ENCODE results near the gene HS6ST1.

HS6ST1 gene

GRCh38 chr2:128235581-128235980, 83.1 kb downstream of the HS6ST1 start:
- DNase-seq (ENCODE audit: low spot score) = no peak

DNA sequence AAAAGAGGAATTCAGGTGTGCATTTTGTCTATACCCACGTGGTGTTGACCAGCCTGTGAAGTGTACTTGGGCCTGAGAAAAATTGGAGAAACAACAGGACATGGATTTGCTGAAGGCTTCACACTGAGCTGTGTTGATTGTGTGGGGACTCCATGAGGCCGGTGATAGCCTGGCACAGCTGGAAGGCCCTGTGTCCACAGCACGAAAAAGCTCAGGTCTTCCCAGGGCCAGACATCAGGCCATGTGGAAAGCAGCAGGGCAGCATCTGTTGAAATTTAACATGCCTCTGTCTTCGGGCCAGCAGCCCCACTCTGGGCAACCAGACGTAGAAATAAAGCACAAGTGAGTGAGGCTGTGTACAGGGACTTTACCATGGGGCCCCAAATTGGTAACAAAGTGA, 84.1 kb downstream of the HS6ST1 start:
- DNase-seq (ENCODE audit: low spot score) = no peak

- DNase-seq (ENCODE audit: low spot score) = no peak
Measured at GRCh38 chr2:128233790-128234395, 84.8 kb downstream of the HS6ST1 start.

DNA sequence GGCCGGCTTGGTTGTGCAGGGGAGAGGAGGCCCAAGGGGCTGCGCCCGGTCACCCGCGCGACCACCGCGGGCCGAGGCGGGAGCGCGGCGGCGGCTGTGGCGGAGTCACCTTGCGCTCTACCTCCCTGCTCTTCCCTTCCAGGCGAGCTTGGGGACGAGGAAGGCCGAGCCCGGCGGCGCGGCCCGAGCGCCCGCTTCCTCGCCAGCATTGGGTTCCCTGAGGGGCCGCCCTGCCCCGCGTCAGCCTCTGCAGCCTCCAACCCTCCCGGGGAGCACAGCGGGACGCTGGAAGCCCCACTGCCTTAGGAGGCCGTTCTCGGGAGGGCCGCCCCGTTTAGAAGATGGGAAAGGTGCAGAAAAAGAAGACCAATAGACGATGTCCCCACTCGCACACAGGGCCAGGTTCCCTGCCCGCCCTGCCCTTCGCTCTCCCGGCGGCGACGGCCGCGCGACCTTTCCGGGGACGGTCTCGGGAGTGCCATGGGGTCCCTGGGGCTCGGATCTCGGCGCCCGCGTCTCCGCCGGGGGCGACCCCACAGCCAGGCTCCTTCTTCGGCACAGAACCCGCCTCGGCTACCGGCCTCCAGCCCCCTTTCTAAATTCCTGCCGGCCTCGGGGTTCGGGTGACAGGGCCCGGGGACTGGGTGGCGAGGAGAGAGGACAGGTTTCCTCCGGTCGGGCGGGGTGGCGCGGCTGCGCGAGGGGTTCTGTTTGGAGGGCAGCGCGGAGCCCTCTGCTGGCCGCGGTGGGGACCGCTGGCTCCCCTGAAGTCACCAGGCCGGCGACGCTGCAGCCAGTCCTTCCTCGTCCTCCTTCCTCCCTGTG, 85.5 kb downstream of the HS6ST1 start:
- DNase-seq (ENCODE audit: low spot score) = peak; percentile 79

- peak; percentile 56 for DNase-seq (ENCODE audit: low spot score)
Measured at GRCh38 chr2:128228894-128229293, 89.8 kb downstream of the HS6ST1 start.

- no peak for DNase-seq (ENCODE audit: low spot score)
Measured at GRCh38 chr2:128227862-128228261, 90.8 kb downstream of the HS6ST1 start.

DNA sequence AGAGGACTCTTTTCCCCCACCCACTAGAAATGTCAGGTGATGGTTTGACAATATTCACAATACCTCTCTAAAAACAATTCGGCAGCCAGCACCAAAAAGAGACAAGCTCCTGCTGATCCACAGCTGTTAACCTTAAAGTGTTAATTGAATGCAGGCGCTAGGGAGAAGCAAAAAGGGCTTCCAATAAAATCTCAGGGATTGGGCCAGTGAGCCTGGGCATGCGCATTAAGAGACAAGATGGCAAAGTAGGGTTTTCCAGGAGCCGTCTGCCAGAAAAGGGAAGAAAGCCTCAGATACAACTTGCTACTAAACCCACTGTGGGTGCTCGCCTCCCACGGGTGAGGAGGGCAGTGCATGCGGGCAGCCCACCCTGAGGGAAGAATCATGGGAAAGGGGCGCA, 98.8 kb downstream of the HS6ST1 start:
- DNase-seq (ENCODE audit: low spot score) = no peak

DNA sequence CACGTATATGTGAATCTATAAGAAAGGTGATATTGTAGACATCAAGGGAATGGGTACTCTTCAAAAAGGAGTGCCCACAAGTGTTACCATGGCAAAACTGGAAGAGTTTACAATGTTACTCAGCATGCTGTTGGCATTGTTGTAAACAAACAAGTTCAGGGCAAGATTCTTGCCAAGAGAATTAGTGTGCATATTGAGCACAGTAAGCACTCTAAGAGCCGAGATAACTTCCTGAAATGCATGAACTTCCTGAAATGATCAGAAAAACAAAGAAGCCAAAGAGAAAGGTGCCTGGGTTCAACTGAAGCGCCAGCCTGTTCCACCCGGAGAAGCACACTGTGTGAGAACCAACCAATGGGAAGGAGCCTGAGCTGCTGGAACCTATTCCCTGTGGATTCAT, 101.0 kb downstream of the HS6ST1 start:
- no peak for DNase-seq (ENCODE audit: low spot score)

GRCh38 chr2:128215897-128216642, 102.6 kb downstream of the HS6ST1 start:
- DNase-seq (ENCODE audit: low spot score) = no peak

All from SW480 (cell line).